Measurements from ENCODE around the gene MAML1.

MAML1 gene

DNA sequence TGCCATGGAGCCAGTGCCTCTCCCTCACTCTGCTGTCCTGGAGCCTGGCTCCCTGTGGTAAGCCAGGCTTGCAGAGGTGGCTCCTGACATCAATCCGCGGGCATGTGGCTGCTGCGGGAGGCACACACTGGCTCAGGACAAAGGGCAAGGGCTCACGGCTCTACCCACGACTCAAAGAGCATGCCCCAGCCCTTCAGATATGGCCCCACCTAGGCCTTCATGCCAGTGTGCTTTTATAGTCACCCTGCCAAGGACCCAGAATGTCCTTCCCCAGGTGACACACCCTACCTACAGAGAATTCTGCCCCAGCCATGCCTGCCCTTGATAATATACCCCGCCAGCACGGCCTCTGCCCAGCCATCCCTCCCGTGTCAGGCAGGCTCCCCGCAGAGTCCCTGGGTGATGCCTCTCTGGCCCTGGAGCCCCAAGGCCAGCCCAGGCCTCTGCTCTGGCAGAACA lies 72.5 kb downstream of the MAML1 start:
- DNase-seq: peak; percentile 44

DNA sequence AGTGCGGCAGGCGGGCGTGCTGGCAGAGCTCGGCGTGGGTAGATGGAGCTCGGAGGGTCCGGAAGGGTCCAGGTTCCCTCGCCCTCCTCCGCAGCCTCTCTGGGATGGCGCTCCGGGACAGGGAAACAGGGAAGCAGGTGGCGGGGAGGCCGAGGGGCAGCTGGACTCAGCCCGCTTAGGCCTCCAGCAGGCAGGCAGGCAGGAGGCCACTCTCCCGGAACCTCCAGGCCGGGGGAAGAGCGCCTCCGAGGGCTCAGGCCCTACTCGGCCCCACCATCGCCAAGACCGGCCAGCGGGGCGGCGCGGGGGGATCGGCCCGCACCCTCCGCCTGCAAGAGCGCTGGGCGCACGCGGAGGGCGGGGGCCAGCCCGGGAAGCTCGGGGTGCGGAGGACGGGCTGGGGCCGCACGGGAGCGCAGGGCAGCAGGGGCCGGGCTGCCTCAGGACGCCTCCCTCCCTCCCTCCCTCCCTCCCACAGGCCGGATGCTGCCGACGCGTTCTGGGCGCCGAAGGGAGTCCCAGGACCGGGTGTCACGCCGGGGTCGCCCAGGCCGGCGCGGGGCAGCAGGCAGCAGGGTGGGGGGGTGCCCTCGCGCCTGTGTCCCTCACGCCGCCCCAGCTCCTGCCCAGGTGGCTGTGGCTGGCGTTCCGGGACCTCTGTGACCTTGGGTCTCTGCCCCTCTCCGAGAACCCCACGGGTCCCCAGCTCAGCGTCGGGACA lies 73.1 kb downstream of the MAML1 start:
- DNase-seq: peak; percentile 61

DNA sequence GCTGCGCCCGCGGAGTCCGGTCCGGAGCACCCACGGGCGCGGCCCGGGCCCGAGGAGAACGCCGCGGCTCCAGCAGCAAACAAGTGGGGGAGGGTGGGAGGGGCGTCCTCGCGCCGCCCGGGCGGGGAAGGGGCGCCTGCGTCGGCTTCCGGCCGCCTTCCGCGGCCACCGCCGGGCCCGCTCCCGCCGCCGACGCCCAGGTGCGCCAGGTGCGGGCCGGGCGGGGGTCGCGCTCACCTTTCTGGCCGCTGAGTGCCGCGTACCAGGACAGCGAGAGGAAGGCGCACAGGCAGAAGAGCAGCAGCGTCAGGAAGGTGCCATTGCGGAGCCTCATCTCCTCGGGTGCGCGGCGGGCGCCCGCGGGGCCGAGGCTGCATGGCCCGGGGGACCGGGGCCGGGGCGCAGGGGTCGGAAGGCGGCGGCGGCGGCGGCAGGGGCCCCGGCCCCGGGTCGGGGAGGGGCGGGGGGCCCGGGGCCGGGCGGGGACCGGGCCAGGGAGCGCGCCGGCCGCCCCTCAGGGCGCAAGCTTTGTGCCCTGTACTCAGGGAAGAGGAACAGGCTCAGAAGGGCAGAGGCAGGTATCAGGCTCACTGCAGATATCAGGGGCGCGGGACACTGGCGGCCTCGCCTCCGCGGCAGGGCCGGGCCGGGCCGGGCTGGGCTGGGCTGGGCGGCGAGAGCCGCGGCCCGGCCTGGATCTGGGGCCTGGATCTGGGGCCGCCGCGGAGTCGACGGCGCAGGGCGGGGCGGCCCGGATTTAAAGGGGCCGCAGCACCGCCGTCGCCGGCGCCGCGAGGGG lies 73.8 kb downstream of the MAML1 start, which contains the start of gene MGAT4B:
Gene MGAT4B, minus strand, starts transcription at position 617 of the 799 bp plus-strand sequence. Its CDS starts 283 bp downstream, at position 334.
- DNase-seq: peak; percentile 88

DNA sequence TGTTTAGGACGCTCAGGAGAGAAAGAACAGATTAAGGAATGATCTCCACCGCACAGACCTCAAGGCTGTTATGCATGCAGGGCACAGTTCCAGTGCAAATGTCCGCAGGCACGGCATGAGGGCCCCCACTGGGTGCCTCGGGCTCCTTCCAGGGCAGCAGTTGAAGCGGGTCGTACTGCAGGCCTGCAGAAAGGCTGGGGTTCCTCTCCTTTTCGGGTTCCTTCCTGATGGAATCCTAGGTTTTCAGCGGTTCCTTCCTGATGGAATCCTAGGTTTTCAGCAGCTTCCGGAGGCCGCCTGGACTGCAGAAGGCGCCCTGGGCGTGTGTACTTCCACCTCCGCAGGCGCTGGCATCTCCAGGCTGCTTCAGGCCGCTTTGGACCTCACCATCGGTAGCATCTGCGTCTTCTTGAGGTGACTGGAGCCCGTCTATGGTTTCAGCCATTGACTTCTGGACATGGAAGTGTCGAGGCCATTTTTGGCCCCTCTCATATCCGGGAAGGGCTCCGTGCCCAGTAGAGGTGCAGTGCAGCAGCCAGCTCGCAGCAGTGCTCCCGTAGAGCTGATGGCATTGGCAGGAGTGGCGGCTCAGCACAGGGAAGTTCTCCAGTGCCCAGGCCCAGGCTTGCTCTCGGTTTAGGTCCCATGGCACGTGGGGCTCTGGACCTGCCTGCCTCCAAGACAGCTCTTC lies 79.7 kb downstream of the MAML1 start:
- no peak for DNase-seq

DNA sequence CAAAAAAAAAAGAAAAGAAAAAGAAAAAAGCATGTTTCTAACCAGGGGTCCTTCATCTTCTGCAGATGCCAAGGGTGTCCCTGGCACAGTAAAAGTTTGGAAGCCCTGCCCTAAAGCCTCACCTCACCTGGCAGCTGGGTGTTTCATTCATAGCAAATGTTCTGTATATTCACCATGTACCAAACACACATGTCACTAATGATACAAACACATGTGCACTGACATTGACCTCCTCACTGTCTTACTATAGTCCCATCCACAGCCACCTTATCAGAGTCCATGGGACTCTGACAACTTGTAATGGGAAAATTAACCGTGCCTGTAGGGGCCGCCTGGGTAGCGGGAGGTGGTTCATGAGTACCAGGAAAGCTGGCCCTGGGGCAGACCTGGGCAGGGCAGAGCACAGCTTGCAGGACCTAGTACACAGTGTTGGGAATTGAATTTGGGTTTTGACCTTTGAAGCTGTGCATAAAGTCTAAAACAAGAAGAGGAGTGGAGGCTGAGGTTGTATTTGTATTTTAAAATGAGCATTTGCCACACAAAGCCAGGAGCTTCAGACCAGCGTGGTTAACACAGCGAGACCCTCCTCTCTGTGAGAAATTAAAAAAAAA lies 80.5 kb downstream of the MAML1 start:
- no peak for DNase-seq

DNA sequence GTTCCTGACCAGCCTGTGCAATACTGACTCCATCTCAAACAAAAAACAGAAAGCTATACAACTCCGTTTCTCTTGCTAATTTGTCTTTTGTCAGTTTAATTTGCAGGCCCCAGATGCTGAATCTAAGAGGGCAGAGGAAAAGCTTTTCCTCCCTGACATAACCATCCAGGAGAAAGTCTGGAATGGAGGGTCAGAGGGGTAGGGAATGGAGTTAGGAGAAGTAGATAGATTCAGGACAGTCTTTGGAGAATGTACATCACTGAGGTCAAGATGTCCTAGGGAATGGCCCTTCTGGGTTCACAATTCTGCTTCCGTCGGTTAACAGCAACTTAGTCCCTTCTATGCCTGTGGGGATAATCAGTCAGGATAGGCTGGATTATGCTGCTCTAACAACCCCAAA lies 81.5 kb downstream of the MAML1 start:
- DNase-seq: no peak

DNA sequence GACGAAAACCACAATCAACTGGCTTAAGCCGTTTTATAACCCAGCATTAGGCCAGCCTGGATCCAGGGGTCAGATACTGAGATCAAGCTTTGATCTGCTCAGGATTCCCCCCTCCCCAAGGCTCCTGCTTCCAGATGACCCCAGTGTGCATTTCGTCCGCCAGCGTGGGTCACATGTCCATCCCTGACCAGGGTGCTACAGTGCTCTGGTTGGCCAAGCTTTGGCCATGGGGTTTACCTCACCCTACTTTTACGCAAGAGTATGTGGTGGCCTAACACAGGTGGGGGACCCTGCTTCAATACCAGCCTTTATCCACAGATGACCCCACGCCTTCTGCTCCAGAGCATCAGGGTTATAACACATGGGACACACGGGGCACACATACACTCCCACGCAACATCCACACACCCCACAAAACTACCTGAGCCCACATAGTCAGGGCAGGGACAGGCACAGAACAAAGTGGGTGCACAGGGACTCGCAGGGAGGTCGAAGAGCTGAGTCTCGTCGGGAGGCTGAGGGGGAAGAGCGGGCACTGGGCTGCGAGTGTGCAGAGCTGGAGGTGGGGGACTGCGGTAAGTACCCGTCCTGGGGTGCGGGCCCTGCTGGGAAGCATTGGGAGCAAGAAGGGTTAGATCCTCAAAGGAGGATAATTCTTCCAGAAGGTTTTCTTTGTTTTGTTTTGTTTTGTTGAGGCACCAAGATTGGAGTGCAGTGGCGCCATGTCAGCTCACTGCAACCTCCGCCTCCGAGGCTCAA lies 83.0 kb downstream of the MAML1 start:
- DNase-seq: no peak

DNA sequence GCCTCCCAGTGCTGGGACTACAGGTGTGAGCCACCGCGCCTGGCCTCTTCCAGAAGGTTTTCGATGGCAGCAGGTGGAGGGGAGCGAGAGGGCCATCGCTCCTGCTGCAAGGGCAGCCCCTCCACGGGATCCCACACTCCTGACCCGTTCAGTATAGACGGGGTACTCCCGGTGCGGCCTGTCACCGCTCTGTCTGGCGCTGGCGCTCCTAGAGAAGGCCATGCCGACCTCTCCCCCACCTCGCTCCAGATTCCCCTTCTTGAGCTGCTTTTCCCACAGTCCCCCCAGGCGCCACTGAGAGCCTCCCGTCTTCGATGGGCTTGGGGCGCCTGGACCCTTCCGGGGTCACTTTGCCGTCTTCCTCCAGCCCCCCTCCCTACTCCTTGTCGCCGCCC lies 83.8 kb downstream of the MAML1 start:
- no peak for DNase-seq

DNA sequence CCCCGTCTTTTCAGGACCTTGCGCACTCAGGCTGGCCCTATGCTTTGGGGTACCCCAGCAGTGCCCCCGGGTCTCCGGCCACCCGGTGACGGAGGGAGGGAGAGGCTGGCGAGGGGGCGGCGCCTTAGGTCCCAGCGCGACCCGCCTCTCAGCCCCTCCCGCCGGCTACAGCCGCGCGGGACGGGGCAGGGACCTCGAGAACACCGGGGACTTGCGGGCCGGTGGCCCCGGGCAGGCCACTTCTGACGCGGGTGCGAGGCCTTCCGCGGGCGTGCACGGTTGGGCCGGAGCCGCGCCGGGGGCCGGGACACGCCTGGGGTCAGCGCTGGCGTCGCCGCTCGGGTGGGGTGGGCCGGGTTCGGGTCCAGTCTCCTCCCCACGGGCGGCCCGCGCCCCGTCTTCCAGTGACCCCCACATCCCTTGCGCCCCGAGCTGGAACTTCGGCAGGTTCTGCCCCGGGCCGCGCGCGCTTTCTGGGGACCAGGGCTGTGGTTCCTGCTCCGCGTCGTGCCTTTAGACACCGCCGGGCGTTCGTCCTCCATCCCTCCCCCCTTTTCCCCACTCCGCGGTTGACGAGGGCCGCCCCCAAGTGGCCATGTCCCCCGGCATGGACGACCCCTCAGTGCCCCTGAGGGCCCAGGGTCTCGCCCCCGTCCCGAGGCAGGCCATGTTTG lies 84.3 kb downstream of the MAML1 start:
- DNase-seq: no peak

DNA sequence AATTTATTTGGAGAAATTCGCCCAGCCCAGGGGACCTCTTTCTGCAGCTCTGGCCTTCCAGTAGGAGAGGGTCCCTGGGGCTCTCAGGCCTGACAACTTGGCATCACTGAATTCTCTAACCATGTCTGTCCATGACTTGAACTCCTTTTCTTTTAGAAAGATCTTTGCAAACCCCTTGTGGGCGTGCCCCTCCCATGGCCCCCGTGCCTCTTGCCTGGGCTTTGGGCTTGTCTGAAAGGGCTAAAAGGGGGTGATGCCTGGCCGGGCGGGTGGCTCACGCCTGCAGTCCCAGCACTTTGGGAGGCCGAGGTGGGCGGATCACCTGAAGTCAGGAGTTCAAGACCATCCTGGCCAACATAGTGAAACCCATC lies 84.8 kb downstream of the MAML1 start:
- no peak for DNase-seq

DNA sequence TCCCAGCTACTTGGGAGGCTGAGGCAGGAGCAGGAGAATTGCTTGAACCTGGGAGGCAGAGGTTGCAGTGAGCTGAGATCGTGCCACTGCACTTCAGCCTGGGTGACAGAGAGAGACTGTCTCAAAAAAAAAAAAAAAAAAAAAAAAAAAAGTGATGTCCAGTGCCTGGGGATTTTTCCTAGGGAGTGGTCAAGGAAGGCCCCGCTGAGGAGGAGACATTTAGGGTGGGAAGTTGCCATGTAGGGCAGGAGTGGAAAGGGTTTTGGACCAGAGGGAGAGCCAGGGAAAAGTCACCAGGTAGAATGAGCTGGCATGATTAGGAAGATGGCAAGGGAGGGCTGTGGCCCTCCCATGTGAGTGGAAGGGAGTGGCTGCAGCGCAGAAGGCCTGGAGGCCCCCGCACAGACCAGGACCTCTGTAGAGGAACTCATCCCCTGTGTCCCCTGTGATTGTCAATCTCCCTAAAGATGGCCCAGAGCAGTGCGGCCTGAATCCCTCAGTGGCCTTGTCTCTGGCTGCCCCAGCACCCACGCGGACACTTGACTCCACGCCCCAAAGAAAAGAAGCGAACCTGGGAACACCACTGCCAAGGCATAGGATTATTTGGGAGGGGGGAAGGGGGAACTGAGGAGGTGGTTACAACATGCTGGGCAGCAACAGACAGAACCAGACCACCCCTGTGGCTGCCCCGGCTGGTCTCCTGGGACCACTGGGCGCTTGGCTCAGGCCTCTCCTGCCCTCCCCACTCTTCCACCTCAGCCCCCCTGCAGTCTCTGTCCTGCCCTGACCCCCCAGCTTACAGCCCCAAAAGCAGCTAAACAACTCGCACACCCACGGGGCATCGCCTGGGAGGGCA lies 85.5 kb downstream of the MAML1 start:
- peak; percentile 43 for DNase-seq

DNA sequence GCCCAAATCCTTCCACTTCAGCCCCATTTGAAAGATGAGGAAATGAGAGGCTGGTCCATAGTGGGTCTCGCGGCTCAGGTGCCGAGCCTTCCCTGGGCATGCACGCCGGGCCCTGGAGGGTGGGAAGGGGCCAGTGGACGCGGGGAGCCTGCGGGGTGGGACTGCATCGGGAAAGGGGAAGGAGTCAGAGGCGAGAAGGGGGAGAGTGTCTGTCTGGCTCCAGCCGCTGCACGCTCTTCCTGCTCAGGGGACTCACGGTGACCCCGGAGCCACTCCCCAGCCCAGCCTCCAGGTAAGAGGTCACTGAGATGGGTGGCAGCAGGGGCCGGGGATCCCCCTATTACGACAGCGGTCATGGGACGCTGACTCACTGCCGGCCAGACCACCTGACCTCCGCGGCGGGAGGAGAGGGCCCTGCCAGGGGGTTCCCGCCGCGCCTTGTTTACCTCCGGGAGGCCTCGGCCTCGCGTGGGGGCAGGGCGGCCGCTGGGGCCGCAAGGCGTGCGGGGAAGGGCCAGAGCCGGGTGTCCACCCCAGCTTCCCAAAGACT lies 86.2 kb downstream of the MAML1 start:
- DNase-seq: peak; percentile 93

DNA sequence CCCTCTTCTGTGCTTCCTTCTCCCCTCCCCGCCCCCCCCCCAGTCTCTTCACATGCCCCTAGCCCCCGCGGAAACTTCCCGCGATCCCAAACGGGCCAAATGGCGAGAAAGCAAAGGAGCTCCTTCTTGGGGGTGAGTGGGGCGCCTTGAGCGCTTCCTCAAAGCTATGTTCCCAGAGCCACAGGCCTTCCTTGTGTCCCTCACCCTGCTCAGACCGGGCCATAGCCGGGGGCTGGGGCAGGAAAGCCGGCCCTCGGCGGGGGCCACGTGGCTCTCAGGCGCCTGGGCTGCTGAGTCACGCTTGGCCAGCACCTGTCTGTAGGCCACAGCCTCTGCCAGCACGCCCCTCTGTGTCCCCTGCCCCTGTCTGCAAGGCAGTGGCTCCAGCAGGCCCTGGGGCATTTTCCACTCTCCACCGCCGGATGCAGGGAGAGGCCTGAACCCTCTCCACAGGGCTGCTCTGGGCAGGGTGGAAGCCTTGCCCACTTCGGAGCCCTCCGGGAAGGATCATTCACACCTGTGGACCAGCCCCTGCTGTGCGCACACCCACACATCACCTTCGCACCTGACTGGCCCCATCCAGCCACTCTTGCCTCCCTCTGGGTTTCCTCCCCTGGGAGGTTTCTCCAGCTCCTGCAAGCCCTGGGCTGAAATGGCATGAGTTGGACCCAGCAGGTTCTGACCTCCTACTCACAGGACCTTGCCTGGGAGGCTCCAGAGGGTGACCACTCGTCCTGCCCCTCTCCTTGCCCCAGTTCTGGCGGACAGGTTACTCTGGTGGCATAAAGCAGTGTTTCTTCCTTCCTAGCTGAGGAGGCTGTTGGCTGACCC lies 86.9 kb downstream of the MAML1 start:
- peak; percentile 96 for DNase-seq

DNA sequence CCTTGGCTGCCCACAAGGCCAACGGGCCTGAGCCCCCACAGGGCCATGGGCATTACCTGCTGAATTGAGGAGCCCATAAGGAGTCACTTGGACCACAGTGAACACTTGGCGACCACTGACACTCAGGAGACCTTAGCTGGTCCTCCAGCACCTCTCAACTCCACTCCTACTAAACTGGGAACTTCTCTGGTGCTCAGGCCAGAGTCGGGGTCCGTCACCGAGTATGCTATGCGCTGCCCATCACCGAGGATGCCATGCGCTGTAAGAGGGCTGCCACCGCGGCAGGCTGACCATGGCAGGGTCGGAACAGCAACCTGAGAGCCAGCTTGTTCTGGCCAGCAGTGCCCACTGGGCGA lies 87.5 kb downstream of the MAML1 start:
- peak; percentile 67 for DNase-seq

DNA sequence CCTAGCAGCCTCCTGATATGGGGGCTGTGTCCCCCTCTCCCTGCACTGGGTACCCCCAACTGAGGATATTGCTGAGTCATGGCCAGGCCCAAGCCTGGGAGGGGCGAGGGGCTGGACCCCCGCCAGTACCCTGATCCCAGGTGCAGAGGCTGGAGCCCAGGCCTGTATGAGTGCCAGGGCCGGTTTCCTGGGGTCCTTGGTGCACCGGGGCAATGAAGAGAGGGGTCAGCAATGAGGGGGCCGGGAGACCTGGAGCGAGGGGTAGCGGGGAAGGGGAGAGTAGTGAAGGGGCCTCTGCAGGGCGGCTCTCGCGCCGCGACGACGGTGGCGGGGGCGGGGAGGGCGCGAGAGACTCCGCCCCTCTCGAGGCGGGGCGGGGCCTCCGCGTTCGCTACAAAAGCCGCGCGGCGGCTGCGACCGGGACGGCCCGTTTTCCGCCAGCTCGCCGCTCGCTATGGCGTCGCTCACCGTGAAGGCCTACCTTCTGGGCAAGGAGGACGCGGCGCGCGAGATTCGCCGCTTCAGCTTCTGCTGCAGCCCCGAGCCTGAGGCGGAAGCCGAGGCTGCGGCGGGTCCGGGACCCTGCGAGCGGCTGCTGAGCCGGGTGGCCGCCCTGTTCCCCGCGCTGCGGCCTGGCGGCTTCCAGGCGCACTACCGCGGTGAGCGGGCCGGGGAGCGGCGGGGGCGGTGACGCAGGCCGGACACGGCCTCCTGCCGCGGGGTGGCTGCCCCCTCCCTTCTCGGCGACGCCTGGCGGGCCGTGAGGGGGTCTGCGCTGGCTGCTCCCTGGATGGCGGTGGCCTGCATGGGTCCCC lies 88.1 kb downstream of the MAML1 start, which contains the start of gene SQSTM1:
Gene SQSTM1, plus strand, starts transcription at position 423 of the 815 bp plus-strand sequence. Its CDS starts 32 bp downstream, at position 455.
- peak; percentile 90 for DNase-seq

DNA sequence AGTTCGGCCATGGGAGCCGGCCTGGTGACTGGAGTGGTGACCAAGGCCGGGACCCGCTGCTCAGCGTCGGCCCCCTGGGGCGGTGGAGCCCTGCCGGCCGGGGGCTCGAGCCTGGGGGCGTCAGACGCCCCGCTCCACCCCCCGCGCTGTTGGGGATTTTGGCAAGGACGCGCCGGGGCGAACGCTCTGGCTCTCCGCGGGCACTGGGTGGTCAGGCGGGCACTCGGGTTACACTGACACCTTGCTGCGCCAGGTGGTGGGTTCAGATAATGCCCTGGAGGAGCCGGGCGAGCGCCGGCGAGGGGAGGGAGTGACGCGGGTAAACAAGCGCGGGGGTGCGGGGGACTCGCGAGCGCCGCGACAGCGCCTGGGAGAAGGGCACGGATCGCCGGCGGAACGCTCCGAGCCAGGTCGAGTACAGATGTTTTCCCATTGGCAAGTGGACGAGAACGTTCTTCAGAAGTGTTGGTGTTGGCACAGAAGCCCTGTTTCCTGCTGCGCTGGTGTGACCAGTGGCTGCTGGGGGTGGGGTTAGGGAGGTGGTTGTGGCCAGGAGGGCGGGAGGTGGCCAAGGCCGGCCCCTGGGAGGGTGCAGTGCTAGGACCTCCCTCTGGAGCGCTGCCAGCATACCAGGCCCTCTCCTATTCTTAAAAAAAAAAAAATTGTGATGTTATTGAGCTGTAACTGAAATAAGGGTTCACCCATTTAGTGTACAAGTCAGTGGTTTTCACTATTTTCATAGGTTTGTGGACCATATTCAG lies 88.9 kb downstream of the MAML1 start:
- peak; percentile 94 for DNase-seq

DNA sequence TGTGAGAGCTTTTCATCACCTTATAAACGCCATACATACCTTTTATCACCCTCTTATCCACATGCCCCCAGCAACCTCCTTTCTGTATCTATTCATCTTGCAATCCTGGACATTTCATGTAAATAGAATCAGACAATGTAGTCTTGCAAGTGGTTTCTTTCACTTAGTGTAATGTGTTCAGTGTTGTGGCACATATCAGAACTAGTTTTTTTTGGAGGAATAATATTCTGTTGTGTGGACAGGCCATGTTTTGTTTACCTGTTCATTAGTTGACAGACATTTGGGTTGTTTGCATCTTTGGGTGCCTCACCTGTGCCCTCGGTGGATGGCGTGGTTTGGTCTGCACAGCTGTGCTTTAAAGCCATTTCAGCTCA lies 89.4 kb downstream of the MAML1 start:
- no peak for DNase-seq

DNA sequence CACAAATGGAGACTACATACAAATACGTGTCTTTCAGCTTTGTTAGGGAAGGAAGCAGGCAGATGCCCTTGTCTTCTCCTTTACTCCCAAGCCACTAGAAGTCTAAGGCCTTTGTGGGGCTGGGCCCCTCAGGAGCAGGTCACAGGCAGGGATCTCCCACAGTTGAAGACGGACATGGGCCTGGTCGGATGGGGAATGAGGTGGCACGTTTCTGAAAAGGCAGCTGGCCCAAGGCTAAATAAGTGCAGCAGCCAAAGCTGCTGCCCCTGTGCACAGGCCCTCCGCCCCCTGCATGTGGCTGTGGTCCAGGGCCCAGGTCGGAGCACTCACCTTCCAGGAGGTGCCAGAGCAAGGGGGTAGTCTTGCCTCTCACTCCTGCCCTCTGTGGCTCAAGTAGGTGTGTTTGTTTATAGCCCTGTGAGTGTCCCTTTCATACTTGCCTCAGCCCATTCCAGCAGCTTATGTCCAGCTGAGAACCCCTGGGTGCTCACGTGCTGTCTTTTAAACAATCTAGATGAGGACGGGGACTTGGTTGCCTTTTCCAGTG lies 89.9 kb downstream of the MAML1 start:
- no peak for DNase-seq
